K562 (cell line): ENCODE measurements around the gene MID1IP1. TPM values are rescaled to one million over a fixed set of nuclear protein-coding genes. Genes with fewer than 3 reads are reported as not detected.
A peak's percentile ranks its signal among the peaks of the same experiment; 100 is the strongest.

Experiments
- BHLHE40 ChIP-seq: IDR thresholded peaks from 2 replicates; pipeline ENCODE4 v1.6.1; 2011; ENCODE audit warnings: low read length, improper control_type of control experiment
- CC2D1A ChIP-seq: fragments of 450-650 bp; IDR thresholded peaks from 2 replicates; pipeline ENCODE4 v1.6.1; 2017; ENCODE audit warnings: mild to moderate bottlenecking
- CEBPB ChIP-seq: fragments of 450-650 bp; IDR thresholded peaks from 2 replicates; pipeline ENCODE4 v1.6.1; 2016; ENCODE audit warnings: missing genetic modification characterization, missing compliant biosample characterization
- CTBP1 ChIP-seq: fragments of 450-650 bp; IDR thresholded peaks from 2 replicates; pipeline ENCODE4 v1.6.1; 2016; ENCODE audit warnings: borderline replicate concordance
- E4F1 ChIP-seq: fragments of 250-450 bp; sonication (Bioruptor Pico); IDR thresholded peaks from 2 replicates; pipeline ENCODE4 v1.5.0; 2021; ENCODE audit warnings: mild to moderate bottlenecking, borderline replicate concordance
- ESRRB ChIP-seq: fragments of 250-450 bp; sonication (Bioruptor Pico); IDR thresholded peaks from 2 replicates; pipeline ENCODE4 v1.5.0; 2020; ENCODE audit warnings: mild to moderate bottlenecking, moderate library complexity, borderline replicate concordance
- HDAC2 ChIP-seq: fragments of 450-650 bp; IDR thresholded peaks from 2 replicates; pipeline ENCODE4 v1.6.1; 2016; ENCODE audit warnings: mild to moderate bottlenecking
- JUN ChIP-seq, 2 experiments: sonication (generic) in 1 of 2; formaldehyde crosslinking in 1 of 2; IDR thresholded peaks; 2 replicates each; pipeline versions ENCODE4 v1.6.1 to v1.8.0; 2012 to 2022; ENCODE audit warnings: borderline replicate concordance in 2 of 2, mild to moderate bottlenecking in 2 of 2, improper control_type of control experiment in 1 of 2, low read depth in 1 of 2, low read length in 1 of 2, missing genetic modification reagents in 1 of 2
- NCOA6 ChIP-seq: fragments of 450-650 bp; IDR thresholded peaks from 2 replicates; pipeline ENCODE4 v1.6.1; 2017; ENCODE audit warnings: mild to moderate bottlenecking
- SIRT6 ChIP-seq: IDR thresholded peaks from one replicate; pipeline ENCODE4 v1.6.1; 2012; ENCODE audit warnings: low read depth, mild to moderate bottlenecking, control low read depth, inconsistent platforms, low read length, moderate library complexity
- SNRNP70 ChIP-seq: fragments of 200-400 bp; formaldehyde crosslinking; optimal IDR thresholded peaks from 2 replicates; pipeline ENCODE3; 2017; ENCODE audit warnings: low read depth, low read length
- TCF7L2 ChIP-seq: fragments of 150-350 bp; IDR thresholded peaks from 2 replicates; pipeline ENCODE4 v1.6.1; 2016; ENCODE audit warnings: low read depth, mild to moderate bottlenecking, low read length, moderate library complexity
- TGIF2 ChIP-seq: sonication (generic); formaldehyde crosslinking; IDR thresholded peaks from 2 replicates; pipeline ENCODE4 v1.8.1; 2022; ENCODE audit warnings: mild to moderate bottlenecking, missing genetic modification reagents, moderate library complexity
- THRB ChIP-seq: fragments of 450-650 bp; formaldehyde crosslinking; conservative IDR thresholded peaks from 2 replicates; pipeline ENCODE4 v1.4.0; 2022; ENCODE audit warnings: mild to moderate bottlenecking, missing genetic modification characterization
- U2AF2 ChIP-seq: fragments of 200-400 bp; formaldehyde crosslinking; optimal IDR thresholded peaks from 2 replicates; pipeline ENCODE3; 2017; ENCODE audit warnings: low read depth, mild to moderate bottlenecking, low read length
- YBX1 ChIP-seq: fragments of 450-650 bp; IDR thresholded peaks from 2 replicates; pipeline ENCODE4 v1.7.1; 2016; ENCODE audit warnings: mild to moderate bottlenecking
- YY1 ChIP-seq, 3 experiments: IDR thresholded peaks; 2 replicates each; pipeline ENCODE4 v1.6.1; 2011; ENCODE audit warnings: low read length in 2 of 3, mild to moderate bottlenecking in 2 of 3, moderate library complexity in 2 of 3, borderline replicate concordance in 1 of 3, control low read depth in 1 of 3, low read depth in 1 of 3; ENCODE audit not compliant: insufficient read depth in 3 of 3, insufficient replicate concordance in 2 of 3, control insufficient read depth in 1 of 3, insufficient read length in 1 of 3; ENCODE audit errors: extremely low read depth in 1 of 3
- ZHX1 ChIP-seq: fragments of 150-350 bp; conservative IDR thresholded peaks from 2 replicates; pipeline ENCODE4 v1.6.1; 2014; ENCODE audit warnings: low read length
- ZNF232 ChIP-seq: sonication (generic); formaldehyde crosslinking; IDR thresholded peaks from 2 replicates; pipeline ENCODE4 v1.8.0; 2022; ENCODE audit warnings: mild to moderate bottlenecking, missing genetic modification reagents
- ZNF644 ChIP-seq: fragments of 200-800 bp; sonication (Bioruptor generic); IDR thresholded peaks from 2 replicates; pipeline ENCODE4 v1.6.1; 2016; ENCODE audit warnings: low read depth, missing genetic modification characterization, missing compliant biosample characterization
- ZNF695 ChIP-seq: fragments of 450-650 bp; formaldehyde crosslinking; IDR thresholded peaks from 2 replicates; pipeline ENCODE4 v1.4.0; 2020; ENCODE audit warnings: mild to moderate bottlenecking, moderate library complexity
- ZNF77 ChIP-seq: fragments of 250-450 bp; sonication (Bioruptor Pico); IDR thresholded peaks from 2 replicates; pipeline ENCODE4 v1.5.0; 2020
- polyA plus RNA-seq, 8 experiments: library from polyadenylated mRNA; depleted of rRNA in 4 of 8; stranded (reverse) in 5 of 8; unstranded in 3 of 8; fragments of >200 nt; fragmentation: Nextera tagmentation in 2 of 8; fragmentation: Illumina TruSeq in 1 of 8; extraction: Ambion mirVana in 2 of 8; extraction: Trizol in 1 of 8; gene quantifications; 2 replicates each; pipeline versions ENCODE4 v1.2.1 to v1.2.3, GENCODE V29; 2011 to 2014; ENCODE audit warnings: inconsistent platforms in 1 of 8, missing spikeins in 1 of 8
- total RNA-seq, 7 experiments: library from RNA; depleted of rRNA in 6 of 7; stranded (reverse); fragments of >200 nt in 6 of 7; fragmentation: Illumina TruSeq in 2 of 7; extraction: Trizol in 2 of 7; gene quantifications; 2 replicates each; pipeline versions ENCODE4 v1.2.1 to v1.2.3, GENCODE V29; 2011 to 2021; ENCODE audit warnings: low replicate concordance in 1 of 7

Gene MID1IP1
- total and polyA plus RNA-seq, 9 of the 15 experiments (the other 6 are each of a cell fraction or from before 2014, with no cell fraction given) = 0.51 to 102 (median 27.5) TPM

GRCh38 chrX:38805432-38806389 lies 4.5 kb downstream of the MID1IP1 start (continued):
- TF ChIP-seq THRB (CRISPR knock-in tag) (no peak), ESRRB (CRISPR knock-in tag) (no peak), CC2D1A (no peak), YY1 (IDR thresholded peaks at IDR 0.05; ENCODE audit: borderline replicate concordance in 1 of 3, control insufficient read depth in 1 of 3, extremely low read depth in 1 of 3, insufficient read depth in 3 of 3, insufficient read length in 1 of 3, insufficient replicate concordance in 2 of 3, low read depth in 1 of 3, low read length in 2 of 3) (peak in 2 of 3 experiments; percentile 40 to 79), TGIF2 (CRISPR knock-in tag) (no peak), ZNF77 (CRISPR knock-in tag) (no peak), U2AF2 (no peak), HDAC2 (no peak), ZHX1 (no peak), SNRNP70 (no peak), E4F1 (no peak), CEBPB (peak; percentile 90), ZNF232 (CRISPR knock-in tag) (no peak), ZNF695 (CRISPR knock-in tag) (no peak), JUN (IDR thresholded peaks at IDR 0.05; ENCODE audit: borderline replicate concordance, low read depth, low read length) (no peak), JUN (CRISPR knock-in tag; IDR thresholded peaks at IDR 0.05; ENCODE audit: borderline replicate concordance) (no peak), YBX1 (no peak), BHLHE40 (no peak), NCOA6 (no peak), CTBP1 (no peak), ZNF644 (tag) (no peak), SIRT6 (no peak), TCF7L2 (no peak)
